K562 (cell line): ENCODE data around the gene CFAP251. TPM values are rescaled to one million over a fixed set of nuclear protein-coding genes. Genes with fewer than 3 reads are reported as not detected.

Experiments used
- ATAC-seq: fragments of 200-7000 bp; cut with Tn5 transposase; 3 replicates; pipeline ENCODE4 v1.9.1; 2020; ENCODE audit warnings: moderate library complexity
- BruUV-seq: library from RNA; stranded (reverse); fragments of 400-500 nt; replicated peaks from 2 replicates; lab custom pipeline; 2021; lab: Mats Ljungman, UMichigan
- CTCF ChIA-PET: fragments of 300-600 bp; formaldehyde crosslinking; extraction: SDS; loops from one replicate; lab custom pipeline; 2021; ENCODE audit warnings: low intra/inter-chr PET ratio; lab: Yijun Ruan, JAX
- POLR2A ChIA-PET: fragments of 300-600, 350-650 bp; sonication (Branson Sonifier 250); formaldehyde crosslinking; extraction: SDS; loops from one replicate; lab custom pipeline; 2021; ENCODE audit warnings: antibody characterized with exemption, inconsistent platforms; lab: Yijun Ruan, JAX
- DNase-seq, 4 experiments: peaks; one replicate each; pipeline versions ENCODE4 v3.0.0 to v3.0.0-alpha.2; 2011 to 2018; ENCODE audit warnings: low spot score in 3 of 4, mixed read lengths in 3 of 4; ENCODE audit errors: extremely low read depth in 1 of 4
- FAIRE-seq: peaks from 2 replicates; lab custom pipeline; 2011; peaks lifted over from hg19 to GRCh38; lab: Jason Lieb, UNC
- H2AFZ ChIP-seq: 2 replicates; pipeline ENCODE4 v1.6.0; 2011; ENCODE audit warnings: low read depth, low read length, control low read depth, inconsistent platforms
- H3K27ac ChIP-seq: fragments of 200-600 bp; 3 replicates; pipeline ENCODE4 v1.8.0; 2011; ENCODE audit warnings: low read depth, mild to moderate bottlenecking, control low read depth, inconsistent platforms, low read length, moderate library complexity, mixed read lengths; ENCODE audit errors: extremely low read depth
- H3K27me3 ChIP-seq, 2 experiments: fragments of 300-600 bp in 1 of 2; 2 replicates in 1 of 2; 3 replicates in 1 of 2; pipeline versions ENCODE4 v1.6.0 to v1.8.0; 2011; ENCODE audit warnings: inconsistent platforms in 2 of 2, low read length in 2 of 2, mild to moderate bottlenecking in 1 of 2, mixed read lengths in 1 of 2, moderate library complexity in 1 of 2; ENCODE audit not compliant: control insufficient read depth in 2 of 2, insufficient read depth in 2 of 2
- H3K36me3 ChIP-seq: fragments of 300-600 bp; 3 replicates; pipeline ENCODE4 v1.8.0; 2011; ENCODE audit warnings: mild to moderate bottlenecking, low read length, inconsistent platforms; ENCODE audit not compliant: control insufficient read depth, insufficient read depth
- H3K4me1 ChIP-seq, 2 experiments: fragments of 200-600 bp in 1 of 2; replicated peaks in 1 of 2; 2 replicates in 1 of 2; 3 replicates in 1 of 2; pipeline versions ENCODE4 v1.5.1 to v1.8.0; 2011; ENCODE audit warnings: inconsistent platforms in 2 of 2, low read length in 2 of 2, mild to moderate bottlenecking in 1 of 2, mixed read lengths in 1 of 2, moderate library complexity in 1 of 2; ENCODE audit not compliant: control insufficient read depth in 2 of 2, insufficient read depth in 2 of 2
- H3K4me2 ChIP-seq: 2 replicates; pipeline ENCODE4 v1.6.1; 2011; ENCODE audit warnings: low read length, control low read depth, inconsistent platforms, mixed read lengths; ENCODE audit not compliant: insufficient read depth
- H3K4me3 ChIP-seq: fragments of 200-600 bp; sonication (generic), shearing (Covaris generic); 2 replicates; pipeline ENCODE4 v1.5.1; 2016; ENCODE audit warnings: control low read depth, inconsistent platforms
- H3K79me2 ChIP-seq: fragments of 200-600 bp; 3 replicates; pipeline ENCODE4 v1.8.0; 2011; ENCODE audit warnings: low read length, inconsistent platforms; ENCODE audit not compliant: control insufficient read depth, insufficient read depth
- H3K9ac ChIP-seq, 2 experiments: 2 replicates each; pipeline versions ENCODE4 v1.6.0 to v1.6.1; 2011; ENCODE audit warnings: low read depth in 2 of 2, low read length in 2 of 2, control low read depth in 1 of 2, inconsistent platforms in 1 of 2, mild to moderate bottlenecking in 1 of 2, mixed read lengths in 1 of 2; ENCODE audit not compliant: insufficient read depth in 1 of 2
- H3K9me1 ChIP-seq: one replicate; pipeline ENCODE4 v1.6.0; 2011; ENCODE audit warnings: inconsistent platforms, mild to moderate bottlenecking, low read length, moderate library complexity; ENCODE audit not compliant: control insufficient read depth, insufficient read depth
- H3K9me3 ChIP-seq: replicated peaks from 2 replicates; pipeline ENCODE4 v1.5.1; 2011; ENCODE audit warnings: low read depth, low read length, inconsistent platforms; ENCODE audit not compliant: control insufficient read depth, insufficient read depth
- H4K20me1 ChIP-seq: replicated peaks from 2 replicates; pipeline ENCODE4 v1.6.1; 2011; ENCODE audit warnings: low read length, inconsistent platforms, mixed read lengths; ENCODE audit not compliant: control insufficient read depth, insufficient read depth
- DPF2 ChIP-seq: fragments of 450-650 bp; IDR thresholded peaks from 2 replicates; pipeline ENCODE4 v1.6.1; 2016
- PPARD ChIP-seq: fragments of 250-450 bp; sonication (Bioruptor Pico); IDR thresholded peaks from 2 replicates; pipeline ENCODE4 v1.8.0; 2022; ENCODE audit warnings: inconsistent platforms, mild to moderate bottlenecking, moderate library complexity
- ZNF586 ChIP-seq: fragments of 450-650 bp; formaldehyde crosslinking; conservative IDR thresholded peaks from 2 replicates; pipeline ENCODE4 v1.4.0; 2020; ENCODE audit warnings: mild to moderate bottlenecking, moderate library complexity
- WGBS: fragments of 100-300 bp; shearing (Covaris generic); methylation state at CpG from one replicate; pipeline ENCODE4 v1.1.6; 2016; ENCODE audit warnings: low coverage, mixed read lengths; ENCODE audit not compliant: insufficient coverage; ENCODE audit errors: missing lambda C conversion rate; 5-methylcytosine and 5-hydroxymethylcytosine counted together
- in situ Hi-C: fragments of 300-500 bp; cut with MboI; formaldehyde crosslinking; loops from 4 replicates; pipeline ENCODE4 v1.15.0; 2018; ENCODE audit warnings: inconsistent platforms, mixed read lengths
- intact Hi-C: fragments of 100-400 bp; cut with micrococcal nuclease; formaldehyde crosslinking; loops from 2 replicates; pipeline ENCODE4 v1.14.2; 2022
- polyA plus RNA-seq, 8 experiments: library from polyadenylated mRNA; depleted of rRNA in 4 of 8; stranded (reverse) in 5 of 8; unstranded in 3 of 8; fragments of >200 nt; fragmentation: Nextera tagmentation in 2 of 8; fragmentation: Illumina TruSeq in 1 of 8; extraction: Ambion mirVana in 2 of 8; extraction: Trizol in 1 of 8; gene quantifications; 2 replicates each; pipeline versions ENCODE4 v1.2.1 to v1.2.3, GENCODE V29; 2011 to 2014; ENCODE audit warnings: inconsistent platforms in 1 of 8, missing spikeins in 1 of 8
- total RNA-seq, 7 experiments: library from RNA; depleted of rRNA in 6 of 7; stranded (reverse); fragments of >200 nt in 6 of 7; fragmentation: Illumina TruSeq in 2 of 7; extraction: Trizol in 2 of 7; gene quantifications; 2 replicates each; pipeline versions ENCODE4 v1.2.1 to v1.2.3, GENCODE V29; 2011 to 2021; ENCODE audit warnings: low replicate concordance in 1 of 7
- TF ChIP-seq, protein P1 (sequence below), 3 experiments: IDR thresholded peaks in 2 of 3; conservative IDR thresholded peaks in 1 of 3; 2 replicates each; pipeline ENCODE4 v1.5.1; 2011 to 2012; ENCODE audit warnings: low read length in 3 of 3, mild to moderate bottlenecking in 3 of 3, control low read depth in 2 of 3, improper control_type of control experiment in 1 of 3, inconsistent platforms in 1 of 3, low read depth in 1 of 3, mixed read lengths in 1 of 3, moderate library complexity in 1 of 3; ENCODE audit not compliant: insufficient read depth in 2 of 3
- TF ChIP-seq, protein P2 (sequence below): sonication (generic); formaldehyde crosslinking; IDR thresholded peaks from 2 replicates; pipeline ENCODE4 v1.8.1; 2023; ENCODE audit warnings: mild to moderate bottlenecking, missing genetic modification reagents
- TF ChIP-seq, protein P3 (sequence below), 2 experiments: fragments of 200-800 bp in 1 of 2; sonication (Bioruptor generic) in 1 of 2; sonication (generic) in 1 of 2; formaldehyde crosslinking in 1 of 2; IDR thresholded peaks in 1 of 2; conservative IDR thresholded peaks in 1 of 2; 2 replicates each; pipeline versions ENCODE4 v1.5.0 to v1.6.1; 2016 to 2020; ENCODE audit warnings: missing compliant biosample characterization in 1 of 2, missing genetic modification characterization in 1 of 2, missing genetic modification reagents in 1 of 2

The CFAP251 gene
- total and polyA plus RNA-seq, 9 of the 15 experiments (the other 6 are each of a cell fraction or from before 2014, with no cell fraction given) = 16.6 to 31.0 (median 19.1) TPM

GRCh38 chr12:121893961-121894460, 24.4 kb upstream of the CFAP251 start (continued):
- TF ChIP-seq ZNF586 (CRISPR knock-in tag) = no peak
- no peak for TF ChIP-seq PPARD

GRCh38 chr12:121894633-121895032, 23.8 kb upstream of the CFAP251 start:
- H3K4me1 ChIP-seq = peaks cover 24 to 27% of the 10 kb centered on the region in 2 experiments
- ATAC-seq (peak; percentile 28; the same call in 2 of the 3 replicates), DNase-seq (peak in 2 of 4 experiments; percentile 32 to 47), FAIRE-seq (no peak)
- H3K27ac ChIP-seq = peak overlapping the region; percentile 73; the same call in 1 of the 3 replicates
- ChIA-PET CTCF (no interaction called here), POLR2A (interaction anchor here (0.6 to 2.0 kb wide), 2 partner anchors 26 to 99 kb away, joined by 3 to 11 read pairs; no protein-coding TSS in a partner anchor)
- intact Hi-C loops (no loop called here), in situ Hi-C loops (no loop called here)
- H3K9ac ChIP-seq = no peak overlapping the region
- H2AFZ ChIP-seq = no peak overlapping the region
- no TSS peak for BruUV-seq
- no peak overlapping the region for H3K4me2 ChIP-seq
- TF ChIP-seq, protein P1, sequence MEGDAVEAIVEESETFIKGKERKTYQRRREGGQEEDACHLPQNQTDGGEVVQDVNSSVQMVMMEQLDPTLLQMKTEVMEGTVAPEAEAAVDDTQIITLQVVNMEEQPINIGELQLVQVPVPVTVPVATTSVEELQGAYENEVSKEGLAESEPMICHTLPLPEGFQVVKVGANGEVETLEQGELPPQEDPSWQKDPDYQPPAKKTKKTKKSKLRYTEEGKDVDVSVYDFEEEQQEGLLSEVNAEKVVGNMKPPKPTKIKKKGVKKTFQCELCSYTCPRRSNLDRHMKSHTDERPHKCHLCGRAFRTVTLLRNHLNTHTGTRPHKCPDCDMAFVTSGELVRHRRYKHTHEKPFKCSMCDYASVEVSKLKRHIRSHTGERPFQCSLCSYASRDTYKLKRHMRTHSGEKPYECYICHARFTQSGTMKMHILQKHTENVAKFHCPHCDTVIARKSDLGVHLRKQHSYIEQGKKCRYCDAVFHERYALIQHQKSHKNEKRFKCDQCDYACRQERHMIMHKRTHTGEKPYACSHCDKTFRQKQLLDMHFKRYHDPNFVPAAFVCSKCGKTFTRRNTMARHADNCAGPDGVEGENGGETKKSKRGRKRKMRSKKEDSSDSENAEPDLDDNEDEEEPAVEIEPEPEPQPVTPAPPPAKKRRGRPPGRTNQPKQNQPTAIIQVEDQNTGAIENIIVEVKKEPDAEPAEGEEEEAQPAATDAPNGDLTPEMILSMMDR (IDR thresholded peaks at IDR 0.05 in 2 of 3, conservative IDR thresholded peaks at IDR 0.05 in 1 of 3; ENCODE audit: insufficient read depth in 2 of 3, low read depth in 1 of 3, low read length in 3 of 3) = peak; percentile 25 to 38 (median 37); a peak in 2 of 6 replicates
- no peak for TF ChIP-seq DPF2
- TF ChIP-seq, protein P2, sequence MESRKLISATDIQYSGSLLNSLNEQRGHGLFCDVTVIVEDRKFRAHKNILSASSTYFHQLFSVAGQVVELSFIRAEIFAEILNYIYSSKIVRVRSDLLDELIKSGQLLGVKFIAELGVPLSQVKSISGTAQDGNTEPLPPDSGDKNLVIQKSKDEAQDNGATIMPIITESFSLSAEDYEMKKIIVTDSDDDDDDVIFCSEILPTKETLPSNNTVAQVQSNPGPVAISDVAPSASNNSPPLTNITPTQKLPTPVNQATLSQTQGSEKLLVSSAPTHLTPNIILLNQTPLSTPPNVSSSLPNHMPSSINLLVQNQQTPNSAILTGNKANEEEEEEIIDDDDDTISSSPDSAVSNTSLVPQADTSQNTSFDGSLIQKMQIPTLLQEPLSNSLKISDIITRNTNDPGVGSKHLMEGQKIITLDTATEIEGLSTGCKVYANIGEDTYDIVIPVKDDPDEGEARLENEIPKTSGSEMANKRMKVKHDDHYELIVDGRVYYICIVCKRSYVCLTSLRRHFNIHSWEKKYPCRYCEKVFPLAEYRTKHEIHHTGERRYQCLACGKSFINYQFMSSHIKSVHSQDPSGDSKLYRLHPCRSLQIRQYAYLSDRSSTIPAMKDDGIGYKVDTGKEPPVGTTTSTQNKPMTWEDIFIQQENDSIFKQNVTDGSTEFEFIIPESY = peak; percentile 62
- TF ChIP-seq, protein P3, sequence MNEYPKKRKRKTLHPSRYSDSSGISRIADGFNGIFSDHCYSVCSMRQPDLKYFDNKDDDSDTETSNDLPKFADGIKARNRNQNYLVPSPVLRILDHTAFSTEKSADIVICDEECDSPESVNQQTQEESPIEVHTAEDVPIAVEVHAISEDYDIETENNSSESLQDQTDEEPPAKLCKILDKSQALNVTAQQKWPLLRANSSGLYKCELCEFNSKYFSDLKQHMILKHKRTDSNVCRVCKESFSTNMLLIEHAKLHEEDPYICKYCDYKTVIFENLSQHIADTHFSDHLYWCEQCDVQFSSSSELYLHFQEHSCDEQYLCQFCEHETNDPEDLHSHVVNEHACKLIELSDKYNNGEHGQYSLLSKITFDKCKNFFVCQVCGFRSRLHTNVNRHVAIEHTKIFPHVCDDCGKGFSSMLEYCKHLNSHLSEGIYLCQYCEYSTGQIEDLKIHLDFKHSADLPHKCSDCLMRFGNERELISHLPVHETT (CRISPR knock-in tag; conservative IDR thresholded peaks at IDR 0.05 in 1 of 2, IDR thresholded peaks at IDR 0.05 in 1 of 2) = no peak
- WGBS = 84% methylated on average over 7 of the region's 7 CpGs
- no peaks in the 10 kb centered on the region for H3K9me3 ChIP-seq
- H3K4me3 ChIP-seq = no peak overlapping the region
- H3K36me3 ChIP-seq = peaks cover 61% of the 10 kb centered on the region
- no peaks in the 10 kb centered on the region for H4K20me1 ChIP-seq
- H3K79me2 ChIP-seq = peaks cover 53% of the 10 kb centered on the region
- H3K27me3 ChIP-seq = no peaks in the 10 kb centered on the region
- H3K9me1 ChIP-seq = peaks cover 1% of the 10 kb centered on the region
